Activated CD4-positive, alpha-beta T cell treated with anti-CD3 and anti-CD28 coated beads, Interleukin-2, amount 10 ng/mL, durations not matched to agents 24 days and 14 days (primary cell): ENCODE measurements around the gene CLCNKB. TPM values are rescaled to one million over a fixed set of nuclear protein-coding genes. Genes with fewer than 3 reads are reported as not detected.
A peak's percentile ranks its signal among the peaks of the same experiment; 100 is the strongest.
"Not testable (repeated sequence)": the region's sequence is repeated elsewhere in the genome, so short reads cannot be mapped to it uniquely, and the experiment has no call there.

Source experiments
- DNase-seq: peaks from one replicate; pipeline ENCODE4 v3.0.0; 2022
- H3K27ac Mint-ChIP-seq: one replicate; pipeline ENCODE4 v1.8.0; 2022; ENCODE audit warnings: mild to moderate bottlenecking, mixed read lengths
- H3K27me3 Mint-ChIP-seq: one replicate; pipeline ENCODE4 v1.8.0; 2022; ENCODE audit warnings: mixed read lengths
- H3K36me3 Mint-ChIP-seq: one replicate; pipeline ENCODE4 v1.8.0; 2022; ENCODE audit warnings: low read depth, mild to moderate bottlenecking, mixed read lengths
- H3K4me1 Mint-ChIP-seq: one replicate; pipeline ENCODE4 v1.8.0; 2021; ENCODE audit warnings: mixed read lengths
- H3K4me3 Mint-ChIP-seq: one replicate; pipeline ENCODE4 v1.8.0; 2022; ENCODE audit warnings: mild to moderate bottlenecking, moderate library complexity, mixed read lengths
- H3K9me3 Mint-ChIP-seq: one replicate; pipeline ENCODE4 v1.8.0; 2021; ENCODE audit warnings: mixed read lengths
- intact Hi-C: fragments of 100-400 bp; cut with micrococcal nuclease; formaldehyde crosslinking; loops from one replicate; pipeline ENCODE4 v1.15.1; 2023
- total RNA-seq: library from RNA; stranded (reverse); gene quantifications from 2 replicates; pipeline ENCODE4 v1.2.3, GENCODE V29; 2022

Gene CLCNKB
- total RNA-seq, 1 donor from 2014 or later: not detected

- H3K27me3 Mint-ChIP-seq: peaks cover 11% of the 10 kb centered on the region
- H3K27ac Mint-ChIP-seq: no peak overlapping the region
- intact Hi-C loops: no loop called here
- H3K4me1 Mint-ChIP-seq: peaks cover 2% of the 10 kb centered on the region
- peak; percentile 86 for DNase-seq
- no peak overlapping the region for H3K4me3 Mint-ChIP-seq
- H3K9me3 Mint-ChIP-seq: no peaks in the 10 kb centered on the region
- no peaks in the 10 kb centered on the region for H3K36me3 Mint-ChIP-seq
Measured at GRCh38 chr1:16032388-16033102, 11.0 kb upstream of the CLCNKB start.

GRCh38 chr1:16033103-16033632 is 10.4 kb upstream of the CLCNKB start:
- H3K27ac Mint-ChIP-seq, H3K36me3 Mint-ChIP-seq, H3K4me1 Mint-ChIP-seq, H3K27me3 Mint-ChIP-seq, H3K4me3 Mint-ChIP-seq, DNase-seq, intact Hi-C loops, H3K9me3 Mint-ChIP-seq: not testable (repeated sequence)

- H3K36me3 Mint-ChIP-seq, intact Hi-C loops, H3K27ac Mint-ChIP-seq, H3K9me3 Mint-ChIP-seq, DNase-seq, H3K27me3 Mint-ChIP-seq, H3K4me3 Mint-ChIP-seq, H3K4me1 Mint-ChIP-seq: not testable (repeated sequence)
Measured at GRCh38 chr1:16036461-16036860, 7.1 kb upstream of the CLCNKB start.

- intact Hi-C loops: no loop called here
Measured at GRCh38 chr1:16038620-16038912, 5.0 kb upstream of the CLCNKB start.

GRCh38 chr1:16039871-16040270 is 3.7 kb upstream of the CLCNKB start:
- intact Hi-C loops, DNase-seq, H3K4me3 Mint-ChIP-seq, H3K4me1 Mint-ChIP-seq, H3K9me3 Mint-ChIP-seq, H3K27ac Mint-ChIP-seq, H3K27me3 Mint-ChIP-seq, H3K36me3 Mint-ChIP-seq: not testable (repeated sequence)

More at GRCh38 chr1:16038620-16038912, 5.0 kb upstream of the CLCNKB start:
- Mint-ChIP-seq H3K27me3 (peaks cover 3% of the 10 kb centered on the region), H3K9me3 (no peaks in the 10 kb centered on the region), H3K27ac (no peak overlapping the region), H3K4me1 (no peaks in the 10 kb centered on the region), H3K36me3 (no peaks in the 10 kb centered on the region), H3K4me3 (no peak overlapping the region)
- no peak for DNase-seq

- Mint-ChIP-seq H3K36me3 (no peaks in the 10 kb centered on the region), H3K27ac (no peak overlapping the region), H3K4me1 (no peaks in the 10 kb centered on the region), H3K9me3 (no peaks in the 10 kb centered on the region), H3K27me3 (peaks cover 3% of the 10 kb centered on the region), H3K4me3 (no peak overlapping the region)
- intact Hi-C loops: no loop called here
- no peak for DNase-seq
Measured at GRCh38 chr1:16041200-16041599, 2.4 kb upstream of the CLCNKB start.

GRCh38 chr1:16042096-16042495 is 1.5 kb upstream of the CLCNKB start:
- H3K36me3 Mint-ChIP-seq: no peaks in the 10 kb centered on the region
- no peak overlapping the region for H3K4me3 Mint-ChIP-seq
- H3K9me3 Mint-ChIP-seq: no peaks in the 10 kb centered on the region
- H3K4me1 Mint-ChIP-seq: no peaks in the 10 kb centered on the region
- intact Hi-C loops: no loop called here
- DNase-seq: no peak
- no peak overlapping the region for H3K27ac Mint-ChIP-seq
- H3K27me3 Mint-ChIP-seq: peaks cover 4% of the 10 kb centered on the region

- H3K4me3 Mint-ChIP-seq, H3K9me3 Mint-ChIP-seq, H3K27me3 Mint-ChIP-seq, H3K27ac Mint-ChIP-seq, H3K4me1 Mint-ChIP-seq, intact Hi-C loops, H3K36me3 Mint-ChIP-seq, DNase-seq: not testable (repeated sequence)
Measured at GRCh38 chr1:16042654-16043053, 928 bp upstream of the CLCNKB start.

GRCh38 chr1:16043950-16044349 is 368 bp downstream of the CLCNKB start:
- H3K27me3 Mint-ChIP-seq: peaks cover 2% of the 10 kb centered on the region

GRCh38 chr1:16046842-16047241 is 3.3 kb downstream of the CLCNKB start:
- Mint-ChIP-seq H3K4me3 (no peak overlapping the region), H3K27ac (no peak overlapping the region), H3K27me3 (peaks cover 9% of the 10 kb centered on the region), H3K36me3 (no peaks in the 10 kb centered on the region), H3K9me3 (no peaks in the 10 kb centered on the region), H3K4me1 (no peaks in the 10 kb centered on the region)
- no peak for DNase-seq
- intact Hi-C loops: no loop called here

More at GRCh38 chr1:16043950-16044349, 368 bp downstream of the CLCNKB start:
- no peaks in the 10 kb centered on the region for H3K4me1 Mint-ChIP-seq
- no peak for DNase-seq
- no peak overlapping the region for H3K27ac Mint-ChIP-seq
- no peak overlapping the region for H3K4me3 Mint-ChIP-seq
- H3K9me3 Mint-ChIP-seq: no peaks in the 10 kb centered on the region
- intact Hi-C loops: no loop called here
- no peaks in the 10 kb centered on the region for H3K36me3 Mint-ChIP-seq

GRCh38 chr1:16047791-16048475 is 4.4 kb downstream of the CLCNKB start:
- Mint-ChIP-seq H3K27me3 (peaks cover 9% of the 10 kb centered on the region), H3K4me3 (no peak overlapping the region), H3K27ac (no peak overlapping the region), H3K4me1 (no peaks in the 10 kb centered on the region), H3K36me3 (no peaks in the 10 kb centered on the region), H3K9me3 (no peaks in the 10 kb centered on the region)
- intact Hi-C loops: no loop called here
- no peak for DNase-seq

- Mint-ChIP-seq H3K27ac (no peak overlapping the region), H3K27me3 (peaks cover 9% of the 10 kb centered on the region), H3K4me1 (no peaks in the 10 kb centered on the region), H3K4me3 (peak overlapping the region; percentile 34), H3K36me3 (no peaks in the 10 kb centered on the region), H3K9me3 (no peaks in the 10 kb centered on the region)
- DNase-seq: peak; percentile 75
- intact Hi-C loops: no loop called here
Measured at GRCh38 chr1:16048573-16049189, 5.1 kb downstream of the CLCNKB start.

GRCh38 chr1:16050328-16050727 is 6.7 kb downstream of the CLCNKB start:
- no peak for DNase-seq
- no peaks in the 10 kb centered on the region for H3K9me3 Mint-ChIP-seq
- H3K4me1 Mint-ChIP-seq: no peaks in the 10 kb centered on the region
- no peaks in the 10 kb centered on the region for H3K36me3 Mint-ChIP-seq
- intact Hi-C loops: no loop called here
- peaks cover 9% of the 10 kb centered on the region for H3K27me3 Mint-ChIP-seq
- no peak overlapping the region for H3K27ac Mint-ChIP-seq
- no peak overlapping the region for H3K4me3 Mint-ChIP-seq

GRCh38 chr1:16051039-16051438 is 7.5 kb downstream of the CLCNKB start:
- intact Hi-C loops: no loop called here
- Mint-ChIP-seq H3K27me3 (peaks cover 9% of the 10 kb centered on the region), H3K4me3 (no peak overlapping the region), H3K4me1 (peaks cover 4% of the 10 kb centered on the region), H3K9me3 (no peaks in the 10 kb centered on the region), H3K36me3 (no peaks in the 10 kb centered on the region), H3K27ac (no peak overlapping the region)
- no peak for DNase-seq
